Thyroid gland (tissue), 4 donors: Measurements from ENCODE around the gene FSIP1. TPM values are rescaled to one million over a fixed set of nuclear protein-coding genes. Genes with fewer than 3 reads are reported as not detected.

Source experiments
- DNase-seq, 2 donors: peaks; one replicate each; pipeline ENCODE4 v3.0.0-alpha.2; 2019
- H3K27ac ChIP-seq, 3 donors: fragments of 200-600 bp; sonication (generic); 1 replicate in 2 of 3; 2 replicates in 1 of 3; pipeline ENCODE4 v1.5.1; 2016 to 2019; ENCODE audit warnings: mild to moderate bottlenecking in 1 of 3, moderate library complexity in 1 of 3
- H3K27me3 ChIP-seq: fragments of 200-600 bp; sonication (generic); one replicate; pipeline ENCODE4 v1.5.1; 2019
- H3K36me3 ChIP-seq, 2 donors: fragments of 200-600 bp; sonication (generic); one replicate each; pipeline ENCODE4 v1.5.1; 2016 to 2019
- H3K4me1 ChIP-seq, 2 donors: fragments of 200-600 bp; sonication (generic); one replicate each; pipeline ENCODE4 v1.5.1; 2017 to 2019
- H3K4me3 ChIP-seq, 3 donors: fragments of 200-600 bp; sonication (generic); replicated peaks in 1 of 3; 1 replicate in 2 of 3; 2 replicates in 1 of 3; pipeline ENCODE4 v1.5.1; 2016; ENCODE audit warnings: mild to moderate bottlenecking in 1 of 3
- H3K9me3 ChIP-seq: fragments of 200-600 bp; sonication (generic); one replicate; pipeline ENCODE4 v1.5.1; 2017
- POLR2A ChIP-seq, 2 donors: fragments of 450-650 bp; IDR thresholded peaks; one replicate each; pipeline ENCODE4 v1.6.1; 2017; ENCODE audit warnings: antibody characterized with exemption in 2 of 2, mild to moderate bottlenecking in 2 of 2, moderate library complexity in 1 of 2
- WGBS, 2 donors: methylation state at CpG; one replicate each; pipeline ENCODE4 v1.1.5; 2017; 5-methylcytosine and 5-hydroxymethylcytosine counted together
- intact Hi-C: fragments of 100-400 bp; cut with DNase I; formaldehyde crosslinking; loops from one replicate; pipeline ENCODE4 v1.15.1; 2023
- total RNA-seq, 4 donors: library from RNA; depleted of rRNA; stranded (reverse); fragments of >200 nt; gene quantifications; one replicate each; pipeline ENCODE4 v1.2.3, GENCODE V29; 2016
- TF ChIP-seq, protein P1 (sequence below), 6 experiments: fragments of 200-600 bp in 3 of 6; fragments of 450-650 bp in 3 of 6; sonication (generic) in 3 of 6; IDR thresholded peaks; one replicate each; pipeline ENCODE4 v1.5.1; 2016 to 2019; ENCODE audit warnings: antibody characterized with exemption in 6 of 6, mild to moderate bottlenecking in 2 of 6, inconsistent platforms in 1 of 6, moderate library complexity in 1 of 6

Gene FSIP1
- total RNA-seq, 4 donors from 2014 or later: 0.94 to 2.5 (median 1.5) TPM

DNA sequence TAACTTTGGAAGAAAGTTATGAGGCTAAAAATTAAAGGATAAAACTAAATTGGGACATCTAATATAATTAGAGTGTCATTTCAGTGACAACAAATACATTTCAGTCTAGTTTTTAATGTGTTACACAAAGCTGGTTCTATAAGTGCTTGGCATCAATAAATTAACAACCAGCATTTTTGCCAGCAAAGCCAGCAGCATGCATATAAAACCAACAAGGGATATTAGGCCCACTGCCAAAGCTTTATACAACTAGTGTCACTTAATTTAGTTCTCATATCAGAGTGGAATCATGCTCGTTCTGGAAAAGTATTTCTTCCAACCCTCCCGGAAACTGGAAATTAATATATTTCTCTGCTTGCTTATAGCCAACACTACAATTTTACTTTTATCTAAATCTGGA, 113.0 kb downstream of the FSIP1 start:
- no peak for TF ChIP-seq POLR2A (IDR thresholded peaks at IDR 0.05)
- TF ChIP-seq, protein P1, sequence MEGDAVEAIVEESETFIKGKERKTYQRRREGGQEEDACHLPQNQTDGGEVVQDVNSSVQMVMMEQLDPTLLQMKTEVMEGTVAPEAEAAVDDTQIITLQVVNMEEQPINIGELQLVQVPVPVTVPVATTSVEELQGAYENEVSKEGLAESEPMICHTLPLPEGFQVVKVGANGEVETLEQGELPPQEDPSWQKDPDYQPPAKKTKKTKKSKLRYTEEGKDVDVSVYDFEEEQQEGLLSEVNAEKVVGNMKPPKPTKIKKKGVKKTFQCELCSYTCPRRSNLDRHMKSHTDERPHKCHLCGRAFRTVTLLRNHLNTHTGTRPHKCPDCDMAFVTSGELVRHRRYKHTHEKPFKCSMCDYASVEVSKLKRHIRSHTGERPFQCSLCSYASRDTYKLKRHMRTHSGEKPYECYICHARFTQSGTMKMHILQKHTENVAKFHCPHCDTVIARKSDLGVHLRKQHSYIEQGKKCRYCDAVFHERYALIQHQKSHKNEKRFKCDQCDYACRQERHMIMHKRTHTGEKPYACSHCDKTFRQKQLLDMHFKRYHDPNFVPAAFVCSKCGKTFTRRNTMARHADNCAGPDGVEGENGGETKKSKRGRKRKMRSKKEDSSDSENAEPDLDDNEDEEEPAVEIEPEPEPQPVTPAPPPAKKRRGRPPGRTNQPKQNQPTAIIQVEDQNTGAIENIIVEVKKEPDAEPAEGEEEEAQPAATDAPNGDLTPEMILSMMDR (IDR thresholded peaks at IDR 0.05): no peak
- Histone ChIP-seq H3K36me3 (no peaks in the 10 kb centered on the region), H3K9me3 (no peaks in the 10 kb centered on the region), H3K27ac (no peak overlapping the region), H3K4me1 (peaks cover 7 to 20% of the 10 kb centered on the region in 2 donors), H3K4me3 (no peak overlapping the region), H3K27me3 (no peaks in the 10 kb centered on the region)
- intact Hi-C loops: no loop called here
- no peak for DNase-seq
- 55 to 66% methylated on average over 2 of the region's 2 CpGs for WGBS, 2 donors

GRCh38 chr15:39669241-39669640, 113.4 kb downstream of the FSIP1 start:
- no peaks in the 10 kb centered on the region for H3K36me3 ChIP-seq
- DNase-seq: no peak
- H3K4me1 ChIP-seq: peaks cover 7 to 20% of the 10 kb centered on the region in 2 donors
- intact Hi-C loops: no loop called here
- TF ChIP-seq, protein P1 (IDR thresholded peaks at IDR 0.05): no peak
- TF ChIP-seq POLR2A (IDR thresholded peaks at IDR 0.05): no peak
- H3K4me3 ChIP-seq: no peak overlapping the region
- no peaks in the 10 kb centered on the region for H3K27me3 ChIP-seq
- H3K27ac ChIP-seq: no peak overlapping the region
- no peaks in the 10 kb centered on the region for H3K9me3 ChIP-seq
- WGBS, 2 donors: 0% methylated on average over 1 of the region's 1 CpG

GRCh38 chr15:39668457-39668856, 114.2 kb downstream of the FSIP1 start:
- Histone ChIP-seq H3K4me3 (no peak overlapping the region), H3K36me3 (no peaks in the 10 kb centered on the region), H3K27me3 (no peaks in the 10 kb centered on the region), H3K27ac (no peak overlapping the region), H3K4me1 (peaks cover 7 to 20% of the 10 kb centered on the region in 2 donors), H3K9me3 (no peaks in the 10 kb centered on the region)
- 95 to 97% methylated on average over 4 of the region's 4 CpGs for WGBS, 2 donors
- no peak for DNase-seq
- intact Hi-C loops: no loop called here
- no peak for TF ChIP-seq POLR2A (IDR thresholded peaks at IDR 0.05)
- TF ChIP-seq, protein P1 (IDR thresholded peaks at IDR 0.05): no peak

GRCh38 chr15:39667382-39668127, 115.1 kb downstream of the FSIP1 start:
- no peaks in the 10 kb centered on the region for H3K36me3 ChIP-seq
- intact Hi-C loops: no loop called here
- DNase-seq: no peak
- 71 to 89% methylated on average over 5 of the region's 5 CpGs for WGBS, 2 donors
- peaks cover 7 to 20% of the 10 kb centered on the region in 2 donors for H3K4me1 ChIP-seq
- no peaks in the 10 kb centered on the region for H3K9me3 ChIP-seq
- no peaks in the 10 kb centered on the region for H3K27me3 ChIP-seq
- no peak for TF ChIP-seq POLR2A (IDR thresholded peaks at IDR 0.05)
- TF ChIP-seq, protein P1 (IDR thresholded peaks at IDR 0.05): no peak
- H3K4me3 ChIP-seq: no peak overlapping the region
- peak overlapping the region in 1 of 3 donors; percentile 5 for H3K27ac ChIP-seq

DNA sequence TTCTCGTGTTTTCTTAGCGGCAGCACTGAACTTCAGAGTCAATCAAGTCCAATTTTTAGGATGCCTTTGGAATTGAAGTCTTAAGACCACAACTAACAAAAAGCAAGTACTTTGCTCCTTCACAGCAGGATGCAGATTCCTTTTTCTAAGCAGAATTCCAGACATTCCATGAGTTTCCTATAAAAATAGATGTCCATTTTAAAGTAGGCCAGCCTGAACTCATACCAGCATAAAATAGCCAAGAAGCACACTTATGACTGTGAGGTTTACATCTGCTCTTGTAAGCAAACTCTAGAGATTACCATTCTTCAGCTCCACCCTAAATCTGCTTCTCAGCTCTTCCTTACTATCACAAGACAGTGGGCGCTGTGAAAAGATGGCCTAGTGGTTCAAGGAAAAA, 116.0 kb downstream of the FSIP1 start:
- Histone ChIP-seq H3K27ac (no peak overlapping the region), H3K27me3 (no peaks in the 10 kb centered on the region), H3K4me3 (no peak overlapping the region), H3K9me3 (no peaks in the 10 kb centered on the region), H3K36me3 (no peaks in the 10 kb centered on the region), H3K4me1 (peaks cover 7 to 20% of the 10 kb centered on the region in 2 donors)
- DNase-seq: no peak
- intact Hi-C loops: no loop called here
- 49 to 54% methylated on average over 3 of the region's 3 CpGs for WGBS, 2 donors
- no peak for TF ChIP-seq POLR2A (IDR thresholded peaks at IDR 0.05)
- TF ChIP-seq, protein P1 (IDR thresholded peaks at IDR 0.05): no peak
